SK-N-MC (cell line): ENCODE results near the gene RALGDS.

Experiments used
- EZH2 ChIP-seq: fragments of 200-600 bp; sonication (generic); IDR thresholded peaks from one replicate; pipeline ENCODE4 v1.6.1; 2017; ENCODE audit warnings: antibody characterized with exemption
- FOXP2 ChIP-seq: optimal IDR thresholded peaks from 2 replicates; pipeline ENCODE3; 2011; ENCODE audit warnings: mild to moderate bottlenecking, moderate library complexity; ENCODE audit not compliant: insufficient read depth; ENCODE audit errors: extremely low read length, control extremely low read depth
- POLR2AphosphoS5 ChIP-seq: IDR thresholded peaks from 2 replicates; pipeline ENCODE4 v1.6.1; 2012; ENCODE audit warnings: mild to moderate bottlenecking, low read depth, low read length, borderline replicate concordance

- TF ChIP-seq EZH2 (no peak), POLR2AphosphoS5 (no peak), FOXP2 (no peak)
Observed at GRCh38 chr9:133098871-133099270, 22.2 kb downstream of the RALGDS start.
